ENCODE results near the gene NOP53.
"Not testable (repeated sequence)": the region's sequence is repeated elsewhere in the genome, so short reads cannot be mapped to it uniquely, and the experiment has no call there.

The NOP53 gene

DNA sequence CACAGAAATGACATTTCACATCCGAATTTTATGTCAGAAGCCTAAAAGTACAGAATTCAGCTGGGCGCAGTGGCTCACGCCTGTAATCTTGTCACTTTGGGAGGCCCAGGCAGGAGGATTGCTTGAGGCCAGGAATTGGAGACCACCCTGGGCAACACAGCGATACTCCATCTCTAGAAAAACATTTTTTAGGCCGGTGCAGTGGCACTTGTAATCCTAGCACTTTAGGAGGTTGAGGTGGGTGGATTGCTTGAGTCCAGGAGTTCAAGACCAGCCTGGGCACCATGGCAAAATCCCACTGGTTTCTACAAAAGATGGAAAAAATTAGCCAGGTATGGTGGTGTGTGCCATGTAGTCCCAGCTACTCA lies 15.3 kb downstream of the NOP53 start:
- TF ChIP-seq, protein P1, sequence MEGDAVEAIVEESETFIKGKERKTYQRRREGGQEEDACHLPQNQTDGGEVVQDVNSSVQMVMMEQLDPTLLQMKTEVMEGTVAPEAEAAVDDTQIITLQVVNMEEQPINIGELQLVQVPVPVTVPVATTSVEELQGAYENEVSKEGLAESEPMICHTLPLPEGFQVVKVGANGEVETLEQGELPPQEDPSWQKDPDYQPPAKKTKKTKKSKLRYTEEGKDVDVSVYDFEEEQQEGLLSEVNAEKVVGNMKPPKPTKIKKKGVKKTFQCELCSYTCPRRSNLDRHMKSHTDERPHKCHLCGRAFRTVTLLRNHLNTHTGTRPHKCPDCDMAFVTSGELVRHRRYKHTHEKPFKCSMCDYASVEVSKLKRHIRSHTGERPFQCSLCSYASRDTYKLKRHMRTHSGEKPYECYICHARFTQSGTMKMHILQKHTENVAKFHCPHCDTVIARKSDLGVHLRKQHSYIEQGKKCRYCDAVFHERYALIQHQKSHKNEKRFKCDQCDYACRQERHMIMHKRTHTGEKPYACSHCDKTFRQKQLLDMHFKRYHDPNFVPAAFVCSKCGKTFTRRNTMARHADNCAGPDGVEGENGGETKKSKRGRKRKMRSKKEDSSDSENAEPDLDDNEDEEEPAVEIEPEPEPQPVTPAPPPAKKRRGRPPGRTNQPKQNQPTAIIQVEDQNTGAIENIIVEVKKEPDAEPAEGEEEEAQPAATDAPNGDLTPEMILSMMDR (IDR thresholded peaks at IDR 0.05; ENCODE audit: borderline replicate concordance, control extremely low read depth, extremely low read depth, insufficient read depth, missing control alignments) = no peak
- in situ Hi-C loops (cut with MboI; ENCODE audit: low sequenced_read_pairs, unreplicated experiment) = no loop called here
- DNase-seq (ENCODE audit: low spot score) = no peak

DNA sequence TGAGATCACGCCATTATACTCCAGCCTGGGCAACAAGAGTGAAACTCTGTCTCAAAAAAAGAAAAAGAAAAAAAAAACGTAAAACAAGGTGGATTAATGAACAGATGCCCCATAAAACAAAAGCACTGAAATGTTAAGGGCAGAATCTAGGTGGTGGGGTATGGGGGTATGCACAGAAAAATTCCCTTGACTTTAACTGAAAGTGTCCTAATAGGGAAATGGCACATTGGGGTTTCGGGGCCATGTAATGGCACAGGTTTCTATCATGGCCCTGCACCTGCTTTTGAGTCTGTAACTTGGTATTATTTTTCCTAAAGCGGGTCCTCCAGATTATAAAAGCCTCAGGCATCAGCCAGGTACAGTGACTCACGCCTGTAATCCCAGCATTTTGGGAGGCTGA lies 16.2 kb downstream of the NOP53 start:
- DNase-seq (ENCODE audit: low spot score) = no peak
- TF ChIP-seq, protein P1 (IDR thresholded peaks at IDR 0.05; ENCODE audit: borderline replicate concordance, control extremely low read depth, extremely low read depth, insufficient read depth, missing control alignments) = no peak
- in situ Hi-C loops (cut with MboI; ENCODE audit: low sequenced_read_pairs, unreplicated experiment) = no loop called here

- in situ Hi-C loops (cut with MboI; ENCODE audit: low sequenced_read_pairs, unreplicated experiment) = no loop called here
- TF ChIP-seq, protein P1 (IDR thresholded peaks at IDR 0.05; ENCODE audit: borderline replicate concordance, control extremely low read depth, extremely low read depth, insufficient read depth, missing control alignments) = no peak
- no peak for DNase-seq (ENCODE audit: low spot score)
These were observed 16.8 kb downstream of the NOP53 start for GRCh38 chr19:47762151-47762550.

- TF ChIP-seq, protein P1 (IDR thresholded peaks at IDR 0.05; ENCODE audit: borderline replicate concordance, control extremely low read depth, extremely low read depth, insufficient read depth, missing control alignments) = no peak
These were observed 17.4 kb downstream of the NOP53 start for GRCh38 chr19:47762615-47763308.

GRCh38 chr19:47764705-47765104 lies 19.4 kb downstream of the NOP53 start:
- in situ Hi-C loops (cut with MboI; ENCODE audit: low sequenced_read_pairs, unreplicated experiment) = not testable (repeated sequence)

More at GRCh38 chr19:47762615-47763308, 17.4 kb downstream of the NOP53 start:
- in situ Hi-C loops (cut with MboI; ENCODE audit: low sequenced_read_pairs, unreplicated experiment) = no loop called here
- no peak for DNase-seq (ENCODE audit: low spot score)

DNA sequence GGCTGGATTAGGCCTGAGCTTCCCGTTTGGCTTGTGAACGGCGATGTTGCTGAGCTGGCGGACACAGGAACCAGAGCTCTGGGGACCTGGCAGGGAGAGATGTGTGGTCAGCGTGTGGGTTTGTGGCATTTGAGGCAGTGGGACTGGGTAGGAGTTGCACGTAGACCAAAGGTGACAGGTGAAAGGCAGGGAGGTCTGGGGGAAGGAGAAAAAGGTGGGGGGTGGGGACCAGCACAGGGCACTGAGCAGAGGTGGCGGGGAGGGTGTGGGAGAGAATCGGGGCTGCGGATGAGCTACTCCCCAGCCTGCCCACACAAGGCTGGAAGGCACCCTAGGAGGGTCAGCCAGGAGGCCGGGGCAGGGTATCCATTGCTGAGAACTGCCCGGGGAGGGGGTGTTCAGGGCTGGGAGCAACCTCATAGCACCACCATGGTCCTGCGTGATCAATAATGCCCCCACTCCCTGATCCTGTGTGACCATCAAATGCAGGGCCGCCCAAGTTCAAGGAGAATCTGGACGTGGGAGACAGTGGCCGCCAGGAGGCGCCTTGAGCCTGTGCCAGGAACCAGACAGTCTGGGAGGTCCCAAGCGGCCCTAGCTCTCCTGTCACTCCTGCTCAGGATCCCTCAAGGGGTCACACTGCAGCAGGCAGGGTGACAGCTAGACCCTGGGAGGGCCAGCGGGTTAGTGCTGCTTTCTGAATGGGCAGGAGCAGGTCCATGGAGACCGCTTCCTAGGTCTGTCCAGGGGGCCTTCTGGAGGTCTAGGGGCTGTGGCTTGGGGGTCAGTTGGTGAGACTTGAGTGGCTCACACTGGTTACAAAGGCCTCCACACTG lies 20.4 kb downstream of the NOP53 start:
- in situ Hi-C loops (cut with MboI; ENCODE audit: low sequenced_read_pairs, unreplicated experiment) = no loop called here
- TF ChIP-seq, protein P1 (IDR thresholded peaks at IDR 0.05; ENCODE audit: borderline replicate concordance, control extremely low read depth, extremely low read depth, insufficient read depth, missing control alignments) = peak; percentile 69
- peak; percentile 79 for DNase-seq (ENCODE audit: low spot score)

More at GRCh38 chr19:47764705-47765104, 19.4 kb downstream of the NOP53 start:
- not testable (repeated sequence) for DNase-seq (ENCODE audit: low spot score)

DNA sequence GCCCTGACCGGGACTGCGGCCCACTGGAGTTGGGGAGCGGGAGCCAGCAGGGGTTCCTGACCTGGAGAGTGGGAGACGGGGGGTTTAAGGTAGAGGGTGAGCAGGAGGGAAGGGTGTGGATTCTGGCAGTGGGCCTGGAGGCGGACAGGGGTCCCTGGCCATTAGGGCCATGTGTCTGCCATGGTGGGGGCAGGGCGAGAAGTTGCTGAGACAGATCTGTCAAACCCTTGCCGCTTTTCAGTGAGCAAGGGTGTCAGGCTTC lies 20.9 kb downstream of the NOP53 start:
- no peak for DNase-seq (ENCODE audit: low spot score)
- TF ChIP-seq, protein P1 (IDR thresholded peaks at IDR 0.05; ENCODE audit: borderline replicate concordance, control extremely low read depth, extremely low read depth, insufficient read depth, missing control alignments) = no peak
- in situ Hi-C loops (cut with MboI; ENCODE audit: low sequenced_read_pairs, unreplicated experiment) = no loop called here

Data from GM13976 (cell line).